Measurements from ENCODE around the gene SEMA3F.

GRCh38 chr3:50150404-50150750 lies 4.7 kb upstream of the SEMA3F start:
- TF ChIP-seq CTCF (IDR thresholded peaks at IDR 0.05) (no peak), POLR2A (IDR thresholded peaks at IDR 0.05) (no peak)
